IMR-90 (cell line): ENCODE measurements around the gene NLGN1. TPM values are rescaled to one million over a fixed set of nuclear protein-coding genes. Genes with fewer than 3 reads are reported as not detected.

ENCODE experiments used
- ATAC-seq: fragments of 200-7000 bp; cut with Tn5 transposase; 2 replicates; pipeline ENCODE4 v1.9.1; 2020; ENCODE audit warnings: low read depth, mild to moderate bottlenecking, moderate library complexity
- BruUV-seq: library from RNA; stranded (reverse); fragments of 400-500 nt; replicated peaks from 2 replicates; lab custom pipeline; 2021; lab: Mats Ljungman, UMichigan
- CTCF ChIA-PET: fragments of 300-600 bp; formaldehyde crosslinking; extraction: SDS; loops from one replicate; lab custom pipeline; 2021; ENCODE audit warnings: antibody characterized with exemption; lab: Yijun Ruan, JAX
- POLR2A ChIA-PET: fragments of 300-600 bp; sonication (Branson Sonifier 250); formaldehyde crosslinking; loops from one replicate; lab custom pipeline; 2022; ENCODE audit warnings: antibody characterized with exemption; ENCODE audit not compliant: unreplicated experiment; lab: Charles Lee
- DNase-seq: peaks from one replicate; pipeline ENCODE4 v3.0.0; 2013
- H2AFZ ChIP-seq: replicated peaks from 2 replicates; pipeline ENCODE3; 2013; ENCODE audit warnings: low read length, mild to moderate bottlenecking; ENCODE audit not compliant: poor library complexity
- H2AK5ac ChIP-seq: 2 replicates; pipeline ENCODE4 v1.6.1; 2013; ENCODE audit warnings: low read depth, low read length, inconsistent platforms
- H2AK9ac ChIP-seq: replicated peaks from 2 replicates; pipeline ENCODE3; 2013; ENCODE audit warnings: mild to moderate bottlenecking, low read depth, low read length, moderate library complexity; ENCODE audit not compliant: poor library complexity
- H2BK120ac ChIP-seq: 2 replicates; pipeline ENCODE4 v1.6.1; 2013; ENCODE audit warnings: low read depth, low read length, inconsistent platforms
- H2BK15ac ChIP-seq: 3 replicates; pipeline ENCODE4 v1.6.1; 2013; ENCODE audit warnings: low read depth, low read length, inconsistent platforms
- H2BK20ac ChIP-seq: 2 replicates; pipeline ENCODE4 v1.6.1; 2013; ENCODE audit warnings: low read depth, mild to moderate bottlenecking, inconsistent platforms, low read length, moderate library complexity
- H2BK5ac ChIP-seq: 2 replicates; pipeline ENCODE4 v1.6.1; 2013; ENCODE audit warnings: mild to moderate bottlenecking, low read depth, low read length, inconsistent platforms; ENCODE audit not compliant: poor library complexity, severe bottlenecking
- H3K14ac ChIP-seq: replicated peaks from 2 replicates; pipeline ENCODE4 v1.6.1; 2013; ENCODE audit warnings: low read depth, low read length, inconsistent platforms
- H3K18ac ChIP-seq: 2 replicates; pipeline ENCODE4 v1.6.1; 2013; ENCODE audit warnings: low read depth, low read length, control low read depth
- H3K23ac ChIP-seq: 2 replicates; pipeline ENCODE4 v1.6.1; 2013; ENCODE audit warnings: low read depth, low read length, inconsistent platforms
- H3K27ac ChIP-seq: 2 replicates; pipeline ENCODE4 v1.5.1; 2013; ENCODE audit warnings: mild to moderate bottlenecking, control low read depth, low read length; ENCODE audit not compliant: insufficient read depth
- H3K27me3 ChIP-seq: 2 replicates; pipeline ENCODE4 v1.6.1; 2013; ENCODE audit warnings: low read length; ENCODE audit not compliant: control insufficient read depth, insufficient read depth
- H3K36me3 ChIP-seq: 2 replicates; pipeline ENCODE4 v1.6.1; 2013; ENCODE audit warnings: low read length, mixed read lengths; ENCODE audit not compliant: control insufficient read depth, insufficient read depth
- H3K4ac ChIP-seq: 2 replicates; pipeline ENCODE4 v1.6.1; 2013; ENCODE audit warnings: low read depth, low read length, inconsistent platforms
- H3K4me1 ChIP-seq: 2 replicates; pipeline ENCODE4 v1.6.1; 2013; ENCODE audit warnings: low read length, mixed read lengths; ENCODE audit not compliant: control insufficient read depth, insufficient read depth
- H3K4me2 ChIP-seq: 2 replicates; pipeline ENCODE4 v1.6.1; 2013; ENCODE audit warnings: low read depth, mild to moderate bottlenecking, control low read depth, low read length, moderate library complexity
- H3K4me3 ChIP-seq: 2 replicates; pipeline ENCODE4 v1.5.1; 2013; ENCODE audit warnings: low read depth, mild to moderate bottlenecking, control low read depth, low read length, moderate library complexity; ENCODE audit not compliant: insufficient read depth
- H3K56ac ChIP-seq: 2 replicates; pipeline ENCODE4 v1.6.1; 2013; ENCODE audit warnings: low read length, inconsistent platforms; ENCODE audit not compliant: insufficient read depth; ENCODE audit errors: extremely low read depth
- H3K79me1 ChIP-seq, 2 experiments: 2 replicates each; pipeline ENCODE4 v1.6.1; 2013; ENCODE audit warnings: low read length in 2 of 2, inconsistent platforms in 1 of 2, low read depth in 1 of 2
- H3K9ac ChIP-seq: 2 replicates; pipeline ENCODE4 v1.6.1; 2013; ENCODE audit warnings: low read depth, low read length, control low read depth
- H3K9me1 ChIP-seq: 2 replicates; pipeline ENCODE4 v1.6.1; 2013; ENCODE audit warnings: low read length, inconsistent platforms; ENCODE audit not compliant: insufficient read depth
- H3K9me3 ChIP-seq: 2 replicates; pipeline ENCODE4 v1.6.1; 2013; ENCODE audit warnings: low read length; ENCODE audit not compliant: control insufficient read depth, insufficient read depth
- H4K20me1 ChIP-seq: 2 replicates; pipeline ENCODE4 v1.6.1; 2013; ENCODE audit warnings: low read length, inconsistent platforms; ENCODE audit not compliant: insufficient read depth
- H4K5ac ChIP-seq: 2 replicates; pipeline ENCODE4 v1.6.1; 2013; ENCODE audit warnings: mild to moderate bottlenecking, low read depth, low read length, control low read depth
- H4K8ac ChIP-seq, 2 experiments: 2 replicates each; pipeline ENCODE4 v1.6.1; 2013; ENCODE audit warnings: low read depth in 2 of 2, low read length in 2 of 2, control low read depth in 1 of 2, inconsistent platforms in 1 of 2
- H4K91ac ChIP-seq: 2 replicates; pipeline ENCODE4 v1.6.1; 2013; ENCODE audit warnings: low read depth, low read length, inconsistent platforms; ENCODE audit not compliant: insufficient read depth
- CEBPB ChIP-seq: IDR thresholded peaks from 2 replicates; pipeline ENCODE4 v1.6.1; 2012; ENCODE audit warnings: low read depth, low read length, improper control_type of control experiment
- CHD1 ChIP-seq: IDR thresholded peaks from 2 replicates; pipeline ENCODE4 v1.6.1; 2012; ENCODE audit warnings: low read depth, low read length, improper control_type of control experiment
- CTCF ChIP-seq: conservative IDR thresholded peaks from 2 replicates; pipeline ENCODE4 v1.5.1; 2012; ENCODE audit warnings: mild to moderate bottlenecking, low read depth, low read length, improper control_type of control experiment
- FOS ChIP-seq: fragments of 150-350 bp; IDR thresholded peaks from 2 replicates; pipeline ENCODE4 v1.6.1; 2016; ENCODE audit warnings: low read depth, low read length
- NFE2L2 ChIP-seq: fragments of 150-350 bp; IDR thresholded peaks from 2 replicates; pipeline ENCODE4 v1.6.1; 2016; ENCODE audit warnings: low read depth, mild to moderate bottlenecking, low read length
- RAD21 ChIP-seq: IDR thresholded peaks from 2 replicates; pipeline ENCODE4 v1.6.1; 2012; ENCODE audit warnings: low read length, improper control_type of control experiment
- RFX5 ChIP-seq: IDR thresholded peaks from 2 replicates; pipeline ENCODE4 v1.8.0; 2012; ENCODE audit warnings: low read depth, mild to moderate bottlenecking, low read length, moderate library complexity
- WGBS, 2 experiments: methylation state at CpG; one replicate each; pipeline versions ENCODE4 v1.1.5 to v1.1.7; 2013; ENCODE audit warnings: missing lambda C conversion rate in 2 of 2; ENCODE audit not compliant: insufficient read length in 1 of 2; ENCODE audit errors: extremely low coverage in 2 of 2; 5-methylcytosine and 5-hydroxymethylcytosine counted together
- dilution Hi-C: fragments of 300-500 bp; cut with HindIII; formaldehyde crosslinking; loops from one replicate; pipeline ENCODE4 v1.14.3; 2018; ENCODE audit warnings: low sequenced_read_pairs; ENCODE audit not compliant: unreplicated experiment
- in situ Hi-C: fragments of 300-500 bp; cut with MboI; formaldehyde crosslinking; loops from 3 replicates; pipeline ENCODE4 v1.14.3; 2019; ENCODE audit warnings: low sequenced_read_pairs, inconsistent platforms, mixed read lengths
- intact Hi-C: fragments of 100-400 bp; cut with micrococcal nuclease; formaldehyde crosslinking; loops from 2 replicates; pipeline ENCODE4 v1.10.0; 2022
- polyA plus RNA-seq, 3 experiments: library from polyadenylated mRNA; depleted of rRNA; stranded (reverse); fragments of >200 nt; gene quantifications; 2 replicates each; pipeline ENCODE4 v1.2.3, GENCODE V29; 2012; ENCODE audit warnings: low replicate concordance in 1 of 3
- total RNA-seq: library from RNA; depleted of rRNA; stranded (reverse); fragments of >200 nt; gene quantifications from 2 replicates; pipeline ENCODE4 v1.2.3, GENCODE V29; 2012

Gene NLGN1
- total and polyA plus RNA-seq, 2 of the 4 experiments (the other 2 are of a cell fraction): 1.8 to 12.5 TPM

DNA sequence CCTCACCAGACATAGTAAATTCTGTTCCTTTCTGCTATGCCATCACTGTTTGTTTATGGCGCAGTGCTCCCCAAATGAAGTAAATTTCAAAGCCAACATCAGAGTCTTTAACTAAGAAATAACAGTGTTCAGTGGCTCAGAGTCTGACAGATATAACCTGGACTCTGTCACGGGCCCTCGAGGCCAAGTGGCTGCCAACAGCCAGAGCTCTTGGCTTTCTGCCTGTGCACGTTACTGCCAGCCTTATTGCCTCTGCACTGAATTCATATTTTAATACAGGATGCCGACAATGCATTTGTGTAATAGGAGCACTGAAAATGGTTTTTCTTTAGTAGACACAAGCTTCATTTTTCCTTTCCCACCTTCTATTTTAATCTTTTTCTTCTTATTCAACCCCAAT lies 219.9 kb downstream of the NLGN1 start:
- no peak overlapping the region for H2AFZ ChIP-seq
- no peaks in the 10 kb centered on the region for H3K9me3 ChIP-seq
- no peak overlapping the region for H2BK5ac ChIP-seq
- H2AK9ac ChIP-seq: no peak overlapping the region
- intact Hi-C loops: no loop called here
- no peak overlapping the region for H2AK5ac ChIP-seq
- no peak overlapping the region for H4K8ac ChIP-seq
- no peak for DNase-seq
- no peak overlapping the region for H2BK20ac ChIP-seq
- H2BK120ac ChIP-seq: no peak overlapping the region
- H3K27ac ChIP-seq: no peak overlapping the region
- H3K23ac ChIP-seq: no peak overlapping the region
- in situ Hi-C loops: no loop called here
- no peaks in the 10 kb centered on the region for H3K36me3 ChIP-seq
- no peak for ATAC-seq
- no peak overlapping the region for H3K4me3 ChIP-seq
- no peaks in the 10 kb centered on the region for H3K4me1 ChIP-seq
- BruUV-seq: no TSS peak
- H4K5ac ChIP-seq: no peak overlapping the region
- H3K4ac ChIP-seq: no peak overlapping the region
- H2BK15ac ChIP-seq: no peak overlapping the region
- H3K18ac ChIP-seq: no peak overlapping the region
- H4K20me1 ChIP-seq: no peaks in the 10 kb centered on the region
- H3K9ac ChIP-seq: no peak overlapping the region
- H3K14ac ChIP-seq: no peak overlapping the region
- no peak overlapping the region for H3K4me2 ChIP-seq
- no peak overlapping the region for H3K56ac ChIP-seq
- H4K91ac ChIP-seq: no peak overlapping the region
- H3K27me3 ChIP-seq: no peaks in the 10 kb centered on the region
- CTCF ChIA-PET: no interaction called here
- no peaks in the 10 kb centered on the region for H3K9me1 ChIP-seq
- dilution Hi-C loops: no loop called here
- POLR2A ChIA-PET: no interaction called here
- TF ChIP-seq RFX5 (no peak), CEBPB (no peak), FOS (no peak), CHD1 (no peak), CTCF (no peak), NFE2L2 (no peak), RAD21 (no peak)
- no CpG with 5 or more reads among the region's 5 CpGs for WGBS, 2 experiments
- H3K79me1 ChIP-seq: no peaks in the 10 kb centered on the region
